ENCODE data around the gene SDHA. TPM values are rescaled to one million over a fixed set of nuclear protein-coding genes. Genes with fewer than 3 reads are reported as not detected.
"Not testable (repeated sequence)": the region's sequence is repeated elsewhere in the genome, so short reads cannot be mapped to it uniquely, and the experiment has no call there.

SDHA gene
- polyA plus RNA-seq (2011; rRNA removed) (115 and 122 TPM in 2 replicates), polyA plus RNA-seq (2017; fragmentation: RNase III; extraction: RNeasy Plus Mini Kit Qiagen cat#74134 plus additional on column Dnase treatment) (131 to 134 TPM (median 134 TPM) in 3 replicates), polyA minus RNA-seq (2011; rRNA and poly(A)+ RNA removed) (160 and 184 TPM in 2 replicates)
- polyA plus RNA-seq (2012; cell fraction: cytosol; rRNA removed) = 110 and 113 TPM in 2 replicates
- polyA plus RNA-seq (2012; cell fraction: nucleus; rRNA removed) = 173 and 186 TPM in 2 replicates

- FAIRE-seq, H3K9me3 ChIP-seq: not testable (repeated sequence)
- ATAC-seq = peak; percentile 88 to 94
- Histone ChIP-seq H3K4me1 (peaks cover 20% of the 10 kb centered on the region), H3K4me2 (peak within 1 kb of the TSS; percentile 90), H3K27ac (peak within 1 kb of the TSS; percentile 85 to 97), H3K4me3 (peak within 1 kb of the TSS; percentile 99)
- ChIA-PET CTCF (interaction anchor here (0.7 to 1.8 kb wide), 7 partner anchors 10 to 222 kb away, joined by 3 to 11 read pairs (median 4); partner anchors contain the start of gene LRRC14B), POLR2A (interaction anchor here (1.3 to 2.4 kb wide), 2 partner anchors 29 to 53 kb away, joined by 6 to 11 read pairs; partner anchors contain the start of gene PDCD6)
- WGBS (ENCODE audit: missing lambda C conversion rate) = 3% methylated on average over 14 of the region's 75 CpGs
- TF ChIP-seq CTCF (IDR thresholded peaks at IDR 0.05) = peak; percentile 60
- TF ChIP-seq PHF8 (IDR thresholded peaks at IDR 0.05; ENCODE audit: borderline replicate concordance, low read depth) = peak; percentile 47; the same call in 1 of the 2 replicates
- peak; percentile 80 for TF ChIP-seq POLR2A (IDR thresholded peaks at IDR 0.05; ENCODE audit: low read length)
- peak; percentile 60; the same call in 2 of the 3 replicates for TF ChIP-seq BCL3 (IDR thresholded peaks at IDR 0.05)
- TF ChIP-seq E2F6 (IDR thresholded peaks at IDR 0.05; ENCODE audit: borderline replicate concordance, low read depth) = peak; percentile 46; the same call in 1 of the 2 replicates
- 0 out of 2 replicates have a peak, but pooled peaks have one; percentile 56 for TF ChIP-seq TFCP2L1 (CRISPR knock-in tag; IDR thresholded peaks at IDR 0.05)
- peak in 1 of 2 experiments; percentile 70; a peak in 1 of 5 replicates for TF ChIP-seq JUN (IDR thresholded peaks at IDR 0.05)
- peak; percentile 91 to 99 for DNase-seq (ENCODE audit: low read depth in 1 of 2, low spot score in 1 of 2)
These were observed at the start of gene SDHA, which contains the start of gene CCDC127 for GRCh38 chr5:217494-218456. SDHA (plus strand) TSS chr5:218320; CDS start chr5:218356, 36 bp downstream. CCDC127 (minus strand) TSS chr5:218153; CDS start chr5:216849, 1,304 bp downstream.

- 75% methylated on average over 27 of the region's 32 CpGs for WGBS (ENCODE audit: missing lambda C conversion rate)
- ATAC-seq (no peak), DNase-seq (ENCODE audit: low read depth in 1 of 2, low spot score in 1 of 2) (no peak), FAIRE-seq (no peak)
- Histone ChIP-seq H3K9me3 (no peaks in the 10 kb centered on the region), H3K4me3 (no peak overlapping the region), H3K4me1 (no peaks in the 10 kb centered on the region), H3K4me2 (no peak overlapping the region), H3K27ac (no peak overlapping the region)
- TF ChIP-seq ZSCAN20 (CRISPR knock-in tag; IDR thresholded peaks at IDR 0.05) (no peak), ELK1 (IDR thresholded peaks at IDR 0.05; ENCODE audit: low read depth, low read length) (no peak)
- POLR2A ChIA-PET = no interaction called here
- CTCF ChIA-PET = interaction anchor here (1.1 to 3.6 kb wide), 2 partner anchors 19 to 22 kb away, joined by 3 to 13 read pairs; partner anchors contain the start of gene LRRC14B
These were observed 48.9 kb upstream of the SDHA start for GRCh38 chr5:169071-169727.

GRCh38 chr5:169728-170094 is 48.4 kb upstream of the SDHA start:
- TF ChIP-seq POLR2A (IDR thresholded peaks at IDR 0.05; ENCODE audit: low read length) (no peak), NPAS2 (CRISPR knock-in tag; IDR thresholded peaks at IDR 0.05; ENCODE audit: borderline replicate concordance) (no peak), MAX (IDR thresholded peaks at IDR 0.05) (no peak)
- Histone ChIP-seq H3K4me3 (no peak overlapping the region), H3K27ac (no peak overlapping the region), H3K4me1 (no peaks in the 10 kb centered on the region), H3K4me2 (no peak overlapping the region), H3K9me3 (no peaks in the 10 kb centered on the region)
- WGBS (ENCODE audit: missing lambda C conversion rate) = 92% methylated on average over 12 of the region's 12 CpGs
- DNase-seq (ENCODE audit: low read depth in 1 of 2, low spot score in 1 of 2) (no peak), FAIRE-seq (no peak), ATAC-seq (no peak)
- ChIA-PET CTCF (interaction anchor here (3.6 kb wide), 1 partner anchor 18 kb away, joined by 13 read pairs; no protein-coding TSS in a partner anchor), POLR2A (no interaction called here)
